OCI-LY1 (cell line): ENCODE results near the gene PEX26.
"Not testable (repeated sequence)": the region's sequence is repeated elsewhere in the genome, so short reads cannot be mapped to it uniquely, and the experiment has no call there.

Experiments used
- EZH2 ChIP-seq: fragments of 200-600 bp; sonication (generic), shearing (Covaris generic); IDR thresholded peaks from 2 replicates; pipeline ENCODE4 v1.8.0; 2017; ENCODE audit warnings: borderline replicate concordance, mixed run types, mild to moderate bottlenecking, antibody characterized with exemption, low read length, moderate library complexity, mixed read lengths
- TF ChIP-seq, protein P1 (sequence below): fragments of 200-600 bp; sonication (generic), shearing (Covaris generic); IDR thresholded peaks from 2 replicates; pipeline ENCODE4 v1.5.1; 2017; ENCODE audit warnings: mild to moderate bottlenecking, antibody characterized with exemption, low read length, moderate library complexity, mixed read lengths

DNA sequence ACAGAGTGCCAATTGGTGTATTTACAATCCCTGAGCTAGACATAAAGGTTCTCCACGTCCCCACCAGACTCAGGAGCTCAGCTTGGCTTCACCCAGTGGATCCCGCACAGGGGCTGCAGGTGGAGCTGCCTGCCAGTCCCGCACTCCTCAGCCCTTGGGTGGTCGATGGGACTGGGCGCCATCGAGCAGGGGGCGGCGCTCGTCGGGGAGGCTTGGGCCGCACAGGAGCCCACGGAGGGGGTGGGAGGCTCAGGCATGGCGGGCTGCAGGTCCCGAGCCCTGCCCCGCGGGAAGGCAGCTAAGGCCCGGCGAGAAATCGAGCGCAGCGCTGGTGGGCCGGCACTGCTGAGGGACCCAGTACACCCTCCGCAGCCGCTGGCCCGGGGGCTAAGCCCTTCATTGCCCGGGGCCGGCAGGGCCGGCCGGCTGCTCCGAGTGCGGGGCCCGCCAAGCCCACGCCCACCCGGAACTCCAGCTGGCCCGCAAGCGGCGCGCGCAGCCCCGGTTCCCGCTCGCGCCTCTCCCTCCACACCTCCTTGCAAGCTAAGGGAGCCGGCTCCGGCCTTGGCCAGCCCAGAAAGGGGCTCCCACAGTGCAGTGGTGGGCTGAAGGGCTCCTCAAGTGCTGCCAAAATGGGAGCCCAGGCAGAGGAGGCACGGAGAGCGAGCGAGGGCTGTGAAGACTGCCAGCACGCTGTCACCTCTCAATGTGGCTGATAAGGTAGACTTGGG, 24.4 kb upstream of the PEX26 start:
- TF ChIP-seq, protein P1, sequence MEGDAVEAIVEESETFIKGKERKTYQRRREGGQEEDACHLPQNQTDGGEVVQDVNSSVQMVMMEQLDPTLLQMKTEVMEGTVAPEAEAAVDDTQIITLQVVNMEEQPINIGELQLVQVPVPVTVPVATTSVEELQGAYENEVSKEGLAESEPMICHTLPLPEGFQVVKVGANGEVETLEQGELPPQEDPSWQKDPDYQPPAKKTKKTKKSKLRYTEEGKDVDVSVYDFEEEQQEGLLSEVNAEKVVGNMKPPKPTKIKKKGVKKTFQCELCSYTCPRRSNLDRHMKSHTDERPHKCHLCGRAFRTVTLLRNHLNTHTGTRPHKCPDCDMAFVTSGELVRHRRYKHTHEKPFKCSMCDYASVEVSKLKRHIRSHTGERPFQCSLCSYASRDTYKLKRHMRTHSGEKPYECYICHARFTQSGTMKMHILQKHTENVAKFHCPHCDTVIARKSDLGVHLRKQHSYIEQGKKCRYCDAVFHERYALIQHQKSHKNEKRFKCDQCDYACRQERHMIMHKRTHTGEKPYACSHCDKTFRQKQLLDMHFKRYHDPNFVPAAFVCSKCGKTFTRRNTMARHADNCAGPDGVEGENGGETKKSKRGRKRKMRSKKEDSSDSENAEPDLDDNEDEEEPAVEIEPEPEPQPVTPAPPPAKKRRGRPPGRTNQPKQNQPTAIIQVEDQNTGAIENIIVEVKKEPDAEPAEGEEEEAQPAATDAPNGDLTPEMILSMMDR = not testable (repeated sequence)
- TF ChIP-seq EZH2 = not testable (repeated sequence)
